Osteocyte (in vitro differentiated cells): ENCODE results near the gene TRPM3. TPM values are rescaled to one million over a fixed set of nuclear protein-coding genes. Genes with fewer than 3 reads are reported as not detected.

Source experiments
- DNase-seq: peaks from one replicate; pipeline ENCODE4 v3.0.0; 2021; ENCODE audit warnings: mixed read lengths; ENCODE audit not compliant: unreplicated experiment; ENCODE audit errors: extremely low spot score
- H3K27ac Mint-ChIP-seq: one replicate; pipeline ENCODE4 v1.8.0; 2021; ENCODE audit warnings: mild to moderate bottlenecking, mixed read lengths; ENCODE audit not compliant: unreplicated experiment
- H3K27me3 Mint-ChIP-seq: one replicate; pipeline ENCODE4 v1.8.0; 2021; ENCODE audit warnings: mixed read lengths; ENCODE audit not compliant: unreplicated experiment
- H3K36me3 Mint-ChIP-seq: one replicate; pipeline ENCODE4 v1.8.0; 2021; ENCODE audit warnings: mixed read lengths; ENCODE audit not compliant: unreplicated experiment
- H3K4me1 Mint-ChIP-seq: one replicate; pipeline ENCODE4 v1.8.0; 2021; ENCODE audit warnings: mixed read lengths; ENCODE audit not compliant: unreplicated experiment
- H3K4me3 Mint-ChIP-seq: one replicate; pipeline ENCODE4 v1.8.0; 2021; ENCODE audit warnings: mild to moderate bottlenecking, moderate library complexity, mixed read lengths; ENCODE audit not compliant: unreplicated experiment
- H3K9me3 Mint-ChIP-seq: one replicate; pipeline ENCODE4 v1.8.0; 2021; ENCODE audit warnings: mixed read lengths; ENCODE audit not compliant: unreplicated experiment
- CTCF ChIP-seq: fragments of 200-600 bp; sonication (generic); IDR thresholded peaks from 2 replicates; pipeline ENCODE4 v1.5.0; 2021; ENCODE audit warnings: antibody characterized with exemption, mild to moderate bottlenecking, moderate library complexity
- total RNA-seq: library from RNA; stranded (reverse); gene quantifications from 2 replicates; pipeline ENCODE4 v1.2.1, GENCODE V29; 2021

The TRPM3 gene
- total RNA-seq, 1 donor from 2014 or later, result 0.05 TPM

DNA sequence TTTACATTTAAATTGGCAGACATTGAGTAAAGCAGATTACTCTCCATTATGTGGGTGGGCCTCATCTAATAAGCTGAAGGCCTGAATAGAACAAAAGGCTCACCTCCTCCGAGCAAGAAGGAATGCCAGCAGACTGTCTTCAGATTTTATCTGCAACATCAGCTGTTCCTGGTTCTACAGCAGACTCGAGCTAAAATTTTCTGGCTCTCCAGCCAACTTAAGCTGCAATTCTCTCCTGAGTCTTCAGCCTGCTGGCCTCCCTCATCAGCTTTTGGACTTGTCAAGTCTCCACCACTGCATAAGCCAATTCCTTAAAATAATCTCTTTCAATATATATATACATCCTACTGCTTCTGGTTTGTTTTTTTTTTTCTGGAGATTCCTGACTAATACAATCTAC, 12.5 kb downstream of the TRPM3 start:
- Mint-ChIP-seq H3K36me3 (no peaks in the 10 kb centered on the region), H3K4me1 (no peaks in the 10 kb centered on the region), H3K9me3 (no peaks in the 10 kb centered on the region), H3K27me3 (peaks cover 3% of the 10 kb centered on the region), H3K27ac (no peak overlapping the region), H3K4me3 (no peak overlapping the region)
- DNase-seq, result no peak
- TF ChIP-seq CTCF, result no peak

- H3K9me3 Mint-ChIP-seq, result no peaks in the 10 kb centered on the region
- no peak for TF ChIP-seq CTCF
- H3K4me3 Mint-ChIP-seq, result no peak overlapping the region
- no peak for DNase-seq
- H3K36me3 Mint-ChIP-seq, result no peaks in the 10 kb centered on the region
- no peak overlapping the region for H3K27ac Mint-ChIP-seq
- H3K27me3 Mint-ChIP-seq, result peaks cover 3% of the 10 kb centered on the region
- H3K4me1 Mint-ChIP-seq, result no peaks in the 10 kb centered on the region
Observed at GRCh38 chr9:71106992-71107391, 14.4 kb downstream of the TRPM3 start.

GRCh38 chr9:71105192-71105591, 16.2 kb downstream of the TRPM3 start:
- peaks cover 8% of the 10 kb centered on the region for H3K27me3 Mint-ChIP-seq
- H3K36me3 Mint-ChIP-seq, result no peaks in the 10 kb centered on the region
- DNase-seq, result no peak
- no peak overlapping the region for H3K4me3 Mint-ChIP-seq
- no peak for TF ChIP-seq CTCF
- H3K9me3 Mint-ChIP-seq, result no peaks in the 10 kb centered on the region
- no peaks in the 10 kb centered on the region for H3K4me1 Mint-ChIP-seq
- no peak overlapping the region for H3K27ac Mint-ChIP-seq

GRCh38 chr9:71098801-71099200, 22.6 kb downstream of the TRPM3 start:
- TF ChIP-seq CTCF, result no peak
- no peak for DNase-seq
- H3K4me1 Mint-ChIP-seq, result no peaks in the 10 kb centered on the region
- no peaks in the 10 kb centered on the region for H3K9me3 Mint-ChIP-seq
- H3K36me3 Mint-ChIP-seq, result no peaks in the 10 kb centered on the region
- peaks cover 10% of the 10 kb centered on the region for H3K27me3 Mint-ChIP-seq
- no peak overlapping the region for H3K4me3 Mint-ChIP-seq
- H3K27ac Mint-ChIP-seq, result no peak overlapping the region

GRCh38 chr9:71097671-71098070, 23.8 kb downstream of the TRPM3 start:
- Mint-ChIP-seq H3K4me3 (no peak overlapping the region), H3K9me3 (no peaks in the 10 kb centered on the region), H3K27me3 (peaks cover 11% of the 10 kb centered on the region), H3K27ac (no peak overlapping the region), H3K4me1 (no peaks in the 10 kb centered on the region), H3K36me3 (no peaks in the 10 kb centered on the region)
- TF ChIP-seq CTCF, result no peak
- no peak for DNase-seq
